HCT116 (cell line): ENCODE data around the gene ANXA2. TPM values are rescaled to one million over a fixed set of nuclear protein-coding genes. Genes with fewer than 3 reads are reported as not detected.

Source experiments
- ATAC-seq: fragments of 200-7000 bp; cut with Tn5 transposase; 2 replicates; pipeline ENCODE4 v1.9.1; 2020; ENCODE audit warnings: mild to moderate bottlenecking, moderate library complexity
- BruUV-seq: library from RNA; stranded (reverse); fragments of 400-500 nt; replicated peaks from 2 replicates; lab custom pipeline; 2021; lab: Mats Ljungman, UMichigan
- CTCF ChIA-PET: fragments of 300-600 bp; sonication (Branson Sonifier 250); formaldehyde crosslinking; loops from one replicate; lab custom pipeline; 2021; ENCODE audit warnings: antibody characterized with exemption; lab: Charles Lee
- POLR2A ChIA-PET: fragments of 300-600, 350-600 bp; sonication (Branson Sonifier 250); formaldehyde crosslinking; loops from one replicate; lab custom pipeline; 2021; ENCODE audit warnings: antibody characterized with exemption; lab: Charles Lee
- RAD21 ChIA-PET, 2 experiments: fragments of 300-600 bp; sonication (Branson Sonifier 250); formaldehyde crosslinking; loops; one replicate each; lab custom pipeline; 2023; ENCODE audit warnings: low total read pairs in 2 of 2; ENCODE audit not compliant: uncharacterized antibody in 2 of 2, unreplicated experiment in 2 of 2, low non-redundant PET in 1 of 2; lab: Charles Lee
- DNase-seq: peaks from one replicate; pipeline ENCODE4 v3.0.0-alpha.2; 2010; ENCODE audit warnings: low read depth, low spot score
- H2AFZ ChIP-seq: fragments of 200-600 bp; shearing (Covaris generic), sonication (generic); 2 replicates; pipeline ENCODE4 v1.6.1; 2017; ENCODE audit warnings: low read depth, mixed run types, mixed read lengths, antibody characterized with exemption, low read length; ENCODE audit not compliant: poor library complexity, severe bottlenecking
- H3K27ac ChIP-seq: 2 replicates; pipeline ENCODE4 v1.5.1; 2012; ENCODE audit warnings: low read depth, low read length
- H3K27me3 ChIP-seq: fragments of 200-600 bp; sonication (generic); 2 replicates; pipeline ENCODE4 v1.6.1; 2016; ENCODE audit warnings: mixed run types, low read length, mixed read lengths; ENCODE audit not compliant: insufficient read depth
- H3K36me3 ChIP-seq, 2 experiments: fragments of 200-500 bp in 1 of 2; fragments of 200-600 bp in 1 of 2; sonication (Bioruptor generic) in 1 of 2; sonication (generic) in 1 of 2; 2 replicates each; pipeline versions ENCODE4 v1.5.1 to v1.6.1; 2014 to 2016; ENCODE audit warnings: low read length in 2 of 2, inconsistent platforms in 1 of 2, mixed read lengths in 1 of 2, mixed run types in 1 of 2; ENCODE audit not compliant: insufficient read depth in 2 of 2, control insufficient read depth in 1 of 2
- H3K4me1 ChIP-seq, 2 experiments: fragments of 200-600 bp in 1 of 2; sonication (generic) in 1 of 2; 2 replicates each; pipeline versions ENCODE4 v1.5.1 to v1.6.1; 2012 to 2017; ENCODE audit warnings: low read length in 2 of 2, inconsistent platforms in 1 of 2, mild to moderate bottlenecking in 1 of 2, mixed read lengths in 1 of 2, mixed run types in 1 of 2, moderate library complexity in 1 of 2; ENCODE audit not compliant: insufficient read depth in 2 of 2, control insufficient read depth in 1 of 2
- H3K4me2 ChIP-seq: fragments of 200-600 bp; sonication (generic); 2 replicates; pipeline ENCODE4 v1.6.1; 2017; ENCODE audit warnings: mixed run types, low read length, mixed read lengths
- H3K4me3 ChIP-seq, 2 experiments: fragments of 200-600 bp in 1 of 2; sonication (generic) in 1 of 2; replicated peaks in 1 of 2; 2 replicates each; pipeline ENCODE4 v1.5.1; 2011 to 2016; ENCODE audit warnings: low read length in 2 of 2, control low read depth in 1 of 2, low read depth in 1 of 2, mild to moderate bottlenecking in 1 of 2, mixed read lengths in 1 of 2, mixed run types in 1 of 2
- H3K79me2 ChIP-seq: fragments of 200-600 bp; sonication (generic); 2 replicates; pipeline ENCODE4 v1.6.1; 2017; ENCODE audit warnings: mild to moderate bottlenecking, mixed run types, low read length, moderate library complexity, mixed read lengths; ENCODE audit not compliant: insufficient read depth
- H3K9ac ChIP-seq: fragments of 200-600 bp; sonication (generic); 2 replicates; pipeline ENCODE4 v1.6.1; 2016; ENCODE audit warnings: low read length, mixed read lengths
- H3K9me2 ChIP-seq: fragments of 200-600 bp; sonication (generic), shearing (Covaris generic); 2 replicates; pipeline ENCODE4 v1.6.1; 2017; ENCODE audit warnings: mixed run types, mild to moderate bottlenecking, moderate library complexity; ENCODE audit not compliant: insufficient read depth
- H3K9me3 ChIP-seq, 2 experiments: fragments of 200-500 bp in 1 of 2; fragments of 200-600 bp in 1 of 2; sonication (Bioruptor generic) in 1 of 2; sonication (generic) in 1 of 2; 2 replicates each; pipeline ENCODE4 v1.6.1; 2014 to 2017; ENCODE audit warnings: low read length in 2 of 2, mixed read lengths in 2 of 2, inconsistent platforms in 1 of 2, low read depth in 1 of 2, mild to moderate bottlenecking in 1 of 2, mixed run types in 1 of 2, moderate library complexity in 1 of 2; ENCODE audit not compliant: control insufficient read depth in 1 of 2, insufficient read depth in 1 of 2
- H4K20me1 ChIP-seq: fragments of 200-600 bp; sonication (generic), shearing (Covaris generic); 2 replicates; pipeline ENCODE4 v1.6.1; 2017; ENCODE audit warnings: mixed run types, mild to moderate bottlenecking, moderate library complexity; ENCODE audit not compliant: insufficient read depth
- CBX3 ChIP-seq: IDR thresholded peaks from 2 replicates; pipeline ENCODE4 v1.6.1; 2012; ENCODE audit warnings: low read depth
- EGR1 ChIP-seq: IDR thresholded peaks from 2 replicates; pipeline ENCODE4 v1.6.1; 2012; ENCODE audit warnings: low read depth
- ELF1 ChIP-seq: IDR thresholded peaks from 2 replicates; pipeline ENCODE4 v1.6.1; 2012; ENCODE audit warnings: low read depth, borderline replicate concordance
- EZH2 ChIP-seq: fragments of 200-600 bp; sonication (generic); IDR thresholded peaks from 2 replicates; pipeline ENCODE4 v1.6.1; 2017; ENCODE audit warnings: antibody characterized with exemption, mixed run types
- EZH2phosphoT487 ChIP-seq: fragments of 200-600 bp; IDR thresholded peaks from 2 replicates; pipeline ENCODE4 v1.6.1; 2018; ENCODE audit warnings: antibody characterized with exemption, borderline replicate concordance
- FOSL1 ChIP-seq: IDR thresholded peaks from 2 replicates; pipeline ENCODE4 v1.6.1; 2012; ENCODE audit warnings: low read depth
- POLR2AphosphoS5 ChIP-seq: IDR thresholded peaks from 2 replicates; pipeline ENCODE4 v1.6.1; 2011; ENCODE audit warnings: mild to moderate bottlenecking, low read depth, low read length, moderate library complexity
- RAD21 ChIP-seq: IDR thresholded peaks from 2 replicates; pipeline ENCODE4 v1.6.1; 2012; ENCODE audit warnings: low read depth, mild to moderate bottlenecking
- SP1 ChIP-seq: IDR thresholded peaks from 2 replicates; pipeline ENCODE4 v1.6.1; 2012; ENCODE audit warnings: low read depth
- SRF ChIP-seq: IDR thresholded peaks from 2 replicates; pipeline ENCODE4 v1.6.1; 2012; ENCODE audit warnings: low read depth
- TCF7L2 ChIP-seq: IDR thresholded peaks from 2 replicates; pipeline ENCODE4 v1.7.0; 2011; ENCODE audit warnings: borderline replicate concordance, inconsistent platforms; ENCODE audit not compliant: insufficient read depth, insufficient read length; ENCODE audit errors: extremely low read depth
- intact Hi-C: fragments of 100-400 bp; cut with micrococcal nuclease; formaldehyde crosslinking; loops from 2 replicates; pipeline ENCODE4 v1.10.0; 2022
- total RNA-seq: library from RNA; stranded (reverse); gene quantifications from one replicate; pipeline ENCODE4 v1.2.1, GENCODE V29; 2021; ENCODE audit not compliant: unreplicated experiment
- TF ChIP-seq, protein P1 (sequence below), 3 experiments: fragments of 200-600 bp in 1 of 3; sonication (generic) in 1 of 3; IDR thresholded peaks in 2 of 3; conservative IDR thresholded peaks in 1 of 3; 2 replicates each; pipeline ENCODE4 v1.5.1; 2012 to 2017; ENCODE audit warnings: low read depth in 2 of 3, low read length in 2 of 3, antibody characterized with exemption in 1 of 3, borderline replicate concordance in 1 of 3, control low read depth in 1 of 3, mild to moderate bottlenecking in 1 of 3, mixed read lengths in 1 of 3, mixed run types in 1 of 3, moderate library complexity in 1 of 3; ENCODE audit not compliant: insufficient read depth in 1 of 3
- TF ChIP-seq, protein P2 (sequence below): IDR thresholded peaks from 2 replicates; pipeline ENCODE4 v1.6.1; 2011; ENCODE audit warnings: mild to moderate bottlenecking, low read length, moderate library complexity; ENCODE audit not compliant: insufficient replicate concordance; ENCODE audit errors: extremely low read depth

Gene ANXA2
- total RNA-seq, 1 experiment from 2014 or later = 1,298 TPM

DNA sequence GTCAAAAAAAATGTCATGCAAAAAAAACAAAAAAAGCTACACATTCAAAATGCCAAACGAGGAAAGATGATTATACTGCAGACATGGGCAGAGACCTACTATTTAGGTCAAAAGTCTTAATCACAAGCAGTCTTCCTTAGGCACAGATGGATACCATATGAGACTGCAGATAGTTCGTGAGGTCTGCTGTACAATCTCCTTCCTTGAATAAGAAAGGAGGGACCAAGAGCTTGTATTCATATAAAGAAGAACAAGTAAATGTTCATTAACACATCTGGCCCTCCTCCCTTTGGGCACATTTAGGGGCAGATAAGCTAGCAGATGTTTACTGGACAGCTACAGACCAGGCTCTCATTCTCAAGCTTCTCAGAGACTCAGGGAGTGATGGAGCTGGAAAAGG lies 45.3 kb downstream of the ANXA2 start:
- Histone ChIP-seq H3K36me3 (peaks cover 82 to 91% of the 10 kb centered on the region in 2 experiments), H4K20me1 (peaks cover 11% of the 10 kb centered on the region; the same call in 1 of the 2 replicates), H3K9me2 (no peaks in the 10 kb centered on the region), H3K9me3 (no peaks in the 10 kb centered on the region), H3K27ac (no peak overlapping the region), H3K79me2 (peaks cover 61% of the 10 kb centered on the region), H3K4me3 (no peak overlapping the region), H3K4me2 (no peak overlapping the region), H3K9ac (no peak overlapping the region), H2AFZ (no peak overlapping the region), H3K4me1 (peaks cover 0 to 19% of the 10 kb centered on the region in 2 experiments; a peak in 2 of 4 replicates), H3K27me3 (no peaks in the 10 kb centered on the region)
- ChIA-PET RAD21 (no interaction called here), POLR2A (no interaction called here), CTCF (no interaction called here)
- intact Hi-C loops = no loop called here
- TF ChIP-seq, protein P1, sequence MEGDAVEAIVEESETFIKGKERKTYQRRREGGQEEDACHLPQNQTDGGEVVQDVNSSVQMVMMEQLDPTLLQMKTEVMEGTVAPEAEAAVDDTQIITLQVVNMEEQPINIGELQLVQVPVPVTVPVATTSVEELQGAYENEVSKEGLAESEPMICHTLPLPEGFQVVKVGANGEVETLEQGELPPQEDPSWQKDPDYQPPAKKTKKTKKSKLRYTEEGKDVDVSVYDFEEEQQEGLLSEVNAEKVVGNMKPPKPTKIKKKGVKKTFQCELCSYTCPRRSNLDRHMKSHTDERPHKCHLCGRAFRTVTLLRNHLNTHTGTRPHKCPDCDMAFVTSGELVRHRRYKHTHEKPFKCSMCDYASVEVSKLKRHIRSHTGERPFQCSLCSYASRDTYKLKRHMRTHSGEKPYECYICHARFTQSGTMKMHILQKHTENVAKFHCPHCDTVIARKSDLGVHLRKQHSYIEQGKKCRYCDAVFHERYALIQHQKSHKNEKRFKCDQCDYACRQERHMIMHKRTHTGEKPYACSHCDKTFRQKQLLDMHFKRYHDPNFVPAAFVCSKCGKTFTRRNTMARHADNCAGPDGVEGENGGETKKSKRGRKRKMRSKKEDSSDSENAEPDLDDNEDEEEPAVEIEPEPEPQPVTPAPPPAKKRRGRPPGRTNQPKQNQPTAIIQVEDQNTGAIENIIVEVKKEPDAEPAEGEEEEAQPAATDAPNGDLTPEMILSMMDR (IDR thresholded peaks at IDR 0.05 in 2 of 3, conservative IDR thresholded peaks at IDR 0.05 in 1 of 3; ENCODE audit: borderline replicate concordance in 1 of 3, insufficient read depth in 1 of 3, low read depth in 2 of 3, low read length in 2 of 3) = no peak
- TF ChIP-seq EZH2 = no peak
- no peak for TF ChIP-seq FOSL1
- TF ChIP-seq RAD21 = no peak
- TF ChIP-seq ELF1 = no peak
- no peak for TF ChIP-seq EGR1
- TF ChIP-seq POLR2AphosphoS5 = no peak
- TF ChIP-seq EZH2phosphoT487 = no peak
- TF ChIP-seq SP1 = no peak
- TF ChIP-seq SRF = no peak
- TF ChIP-seq, protein P2, sequence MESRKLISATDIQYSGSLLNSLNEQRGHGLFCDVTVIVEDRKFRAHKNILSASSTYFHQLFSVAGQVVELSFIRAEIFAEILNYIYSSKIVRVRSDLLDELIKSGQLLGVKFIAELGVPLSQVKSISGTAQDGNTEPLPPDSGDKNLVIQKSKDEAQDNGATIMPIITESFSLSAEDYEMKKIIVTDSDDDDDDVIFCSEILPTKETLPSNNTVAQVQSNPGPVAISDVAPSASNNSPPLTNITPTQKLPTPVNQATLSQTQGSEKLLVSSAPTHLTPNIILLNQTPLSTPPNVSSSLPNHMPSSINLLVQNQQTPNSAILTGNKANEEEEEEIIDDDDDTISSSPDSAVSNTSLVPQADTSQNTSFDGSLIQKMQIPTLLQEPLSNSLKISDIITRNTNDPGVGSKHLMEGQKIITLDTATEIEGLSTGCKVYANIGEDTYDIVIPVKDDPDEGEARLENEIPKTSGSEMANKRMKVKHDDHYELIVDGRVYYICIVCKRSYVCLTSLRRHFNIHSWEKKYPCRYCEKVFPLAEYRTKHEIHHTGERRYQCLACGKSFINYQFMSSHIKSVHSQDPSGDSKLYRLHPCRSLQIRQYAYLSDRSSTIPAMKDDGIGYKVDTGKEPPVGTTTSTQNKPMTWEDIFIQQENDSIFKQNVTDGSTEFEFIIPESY = no peak
- TF ChIP-seq TCF7L2 = no peak
- no peak for TF ChIP-seq CBX3
- no peak for ATAC-seq
- DNase-seq = no peak
- BruUV-seq = no TSS peak
